IMR-90 (cell line): ENCODE data around the gene FERMT3. TPM values are rescaled to one million over a fixed set of nuclear protein-coding genes. Genes with fewer than 3 reads are reported as not detected.
A peak's percentile ranks its signal among the peaks of the same experiment; 100 is the strongest.

Experiments
- BHLHE40 ChIP-seq: fragments of 150-350 bp; IDR thresholded peaks from 2 replicates; pipeline ENCODE4 v1.6.1; 2016; ENCODE audit warnings: mild to moderate bottlenecking, low read depth, low read length
- FOS ChIP-seq: fragments of 150-350 bp; IDR thresholded peaks from 2 replicates; pipeline ENCODE4 v1.6.1; 2016; ENCODE audit warnings: low read depth, low read length
- MAFK ChIP-seq: IDR thresholded peaks from 2 replicates; pipeline ENCODE4 v1.6.1; 2012; ENCODE audit warnings: low read depth, low read length, improper control_type of control experiment
- MAZ ChIP-seq: IDR thresholded peaks from 2 replicates; pipeline ENCODE4 v1.6.1; 2012; ENCODE audit warnings: low read depth, mild to moderate bottlenecking, low read length, improper control_type of control experiment, moderate library complexity, borderline replicate concordance
- NFE2L2 ChIP-seq: fragments of 150-350 bp; IDR thresholded peaks from 2 replicates; pipeline ENCODE4 v1.6.1; 2016; ENCODE audit warnings: low read depth, mild to moderate bottlenecking, low read length
- POLR2A ChIP-seq: IDR thresholded peaks from 2 replicates; pipeline ENCODE4 v1.6.1; 2012; ENCODE audit warnings: mild to moderate bottlenecking, low read depth, low read length
- RAD21 ChIP-seq: IDR thresholded peaks from 2 replicates; pipeline ENCODE4 v1.6.1; 2012; ENCODE audit warnings: low read length, improper control_type of control experiment
- SMC3 ChIP-seq: fragments of 150-350 bp; IDR thresholded peaks from 2 replicates; pipeline ENCODE4 v1.6.1; 2016; ENCODE audit warnings: low read depth, mild to moderate bottlenecking, antibody characterized with exemption, low read length, moderate library complexity
- polyA plus RNA-seq, 3 experiments: library from polyadenylated mRNA; depleted of rRNA; stranded (reverse); fragments of >200 nt; gene quantifications; 2 replicates each; pipeline ENCODE4 v1.2.3, GENCODE V29; 2012; ENCODE audit warnings: low replicate concordance in 1 of 3
- total RNA-seq: library from RNA; depleted of rRNA; stranded (reverse); fragments of >200 nt; gene quantifications from 2 replicates; pipeline ENCODE4 v1.2.3, GENCODE V29; 2012

The FERMT3 gene
- total and polyA plus RNA-seq, 2 of the 4 experiments (the other 2 are of a cell fraction), result 0.36 to 2.3 TPM

- TF ChIP-seq SMC3 (peak; percentile 40), MAFK (no peak), BHLHE40 (no peak), FOS (no peak), RAD21 (no peak), POLR2A (peak; percentile 46; the same call in 1 of the 2 replicates), NFE2L2 (no peak), MAZ (peak; percentile 55; the same call in 1 of the 2 replicates)
Measured at GRCh38 chr11:64251016-64251752, 44.7 kb downstream of the FERMT3 start, which contains the start of gene PLCB3 (continued).
